HG03520 (cell line): Measurements from ENCODE around the gene MAGEA6.
"Not testable (repeated sequence)": the region's sequence is repeated elsewhere in the genome, so short reads cannot be mapped to it uniquely, and the experiment has no call there.

Experiments
- ATAC-seq: cut with Tn5 transposase; IDR thresholded peaks from one replicate; pipeline ENCODE4 v1.9.1; 2021; ENCODE audit warnings: mild to moderate bottlenecking, moderate library complexity; ENCODE audit not compliant: unreplicated experiment

Gene MAGEA6

GRCh38 chrX:152734143-152734858 is 35.2 kb downstream of the MAGEA6 start:
- not testable (repeated sequence) for ATAC-seq

GRCh38 chrX:152733261-152733975 is 36.1 kb downstream of the MAGEA6 start, which contains the start of the genes CSAG1 and MAGEA12:
Gene CSAG1 (minus strand): TSS chrX:152733721. CDS start chrX:152732460, 1,261 bp downstream.
Gene MAGEA12 (plus strand): TSS chrX:152733757. CDS start chrX:152736162, 2,405 bp downstream.
- no peak for ATAC-seq

- ATAC-seq = no peak
Measured at GRCh38 chrX:152725409-152725808, 44.1 kb downstream of the MAGEA6 start.
